Upper lobe of left lung (tissue), 4 donors: ENCODE results near the gene SPINK4.

Experiments
- CTCF ChIP-seq, 6 experiments: fragments of 450-650 bp in 4 of 6; fragments of 200-600 bp in 2 of 6; sonication (generic) in 2 of 6; IDR thresholded peaks; one replicate each; pipeline ENCODE4 v1.5.1; 2016 to 2019; ENCODE audit warnings: antibody characterized with exemption in 6 of 6
- POLR2A ChIP-seq, 4 donors: fragments of 450-650 bp; IDR thresholded peaks; one replicate each; pipeline ENCODE4 v1.5.1; 2016 to 2017; ENCODE audit warnings: antibody characterized with exemption in 4 of 4, mild to moderate bottlenecking in 2 of 4

GRCh38 chr9:33264003-33264472 is 24.1 kb downstream of the SPINK4 start:
- TF ChIP-seq POLR2A (IDR thresholded peaks at IDR 0.05), result no peak
- TF ChIP-seq CTCF (IDR thresholded peaks at IDR 0.05), result no peak
